Activated T-cell treated with anti-CD3 and anti-CD28 coated beads, Interleukin-2, amount 50 U/mL, for 72 hours (primary cell): ENCODE results near the gene SPAG17. TPM values are rescaled to one million over a fixed set of nuclear protein-coding genes. Genes with fewer than 3 reads are reported as not detected.
"Not testable (repeated sequence)": the region's sequence is repeated elsewhere in the genome, so short reads cannot be mapped to it uniquely, and the experiment has no call there.

Source experiments
- ATAC-seq, 2 donors: fragments of 150-1000 bp; cut with Tn5 transposase; replicated peaks in 1 of 2; 2 replicates each; pipeline ENCODE4 v1.10.0; 2021; ENCODE audit warnings: moderate library complexity in 2 of 2, mild to moderate bottlenecking in 1 of 2
- DNase-seq, 2 donors: peaks; one replicate each; pipeline ENCODE4 v3.0.0; 2021 to 2022; ENCODE audit warnings: mixed read lengths in 1 of 2
- H3K27ac Mint-ChIP-seq: one replicate; pipeline ENCODE4 v1.8.0; 2022; ENCODE audit warnings: mild to moderate bottlenecking, moderate library complexity, mixed read lengths
- H3K27me3 Mint-ChIP-seq: one replicate; pipeline ENCODE4 v1.8.0; 2022; ENCODE audit warnings: low read depth, mixed read lengths
- H3K36me3 Mint-ChIP-seq, 2 donors: one replicate each; pipeline ENCODE4 v1.8.0; 2022; ENCODE audit warnings: mixed read lengths in 2 of 2, mild to moderate bottlenecking in 1 of 2; ENCODE audit not compliant: insufficient read depth in 2 of 2
- H3K4me1 Mint-ChIP-seq: one replicate; pipeline ENCODE4 v1.8.0; 2022; ENCODE audit warnings: low read depth, mixed read lengths
- H3K4me3 Mint-ChIP-seq, 2 donors: one replicate each; pipeline ENCODE4 v1.8.0; 2022; ENCODE audit warnings: mild to moderate bottlenecking in 2 of 2, mixed read lengths in 2 of 2, moderate library complexity in 2 of 2
- H3K9me3 Mint-ChIP-seq, 2 donors: one replicate each; pipeline ENCODE4 v1.8.0; 2022; ENCODE audit warnings: mixed read lengths in 2 of 2
- total RNA-seq, 2 donors: library from RNA; stranded (reverse); gene quantifications; one replicate each; pipeline ENCODE4 v1.2.3, GENCODE V29; 2022

The SPAG17 gene
- total RNA-seq, 2 donors from 2014 or later: not detected

DNA sequence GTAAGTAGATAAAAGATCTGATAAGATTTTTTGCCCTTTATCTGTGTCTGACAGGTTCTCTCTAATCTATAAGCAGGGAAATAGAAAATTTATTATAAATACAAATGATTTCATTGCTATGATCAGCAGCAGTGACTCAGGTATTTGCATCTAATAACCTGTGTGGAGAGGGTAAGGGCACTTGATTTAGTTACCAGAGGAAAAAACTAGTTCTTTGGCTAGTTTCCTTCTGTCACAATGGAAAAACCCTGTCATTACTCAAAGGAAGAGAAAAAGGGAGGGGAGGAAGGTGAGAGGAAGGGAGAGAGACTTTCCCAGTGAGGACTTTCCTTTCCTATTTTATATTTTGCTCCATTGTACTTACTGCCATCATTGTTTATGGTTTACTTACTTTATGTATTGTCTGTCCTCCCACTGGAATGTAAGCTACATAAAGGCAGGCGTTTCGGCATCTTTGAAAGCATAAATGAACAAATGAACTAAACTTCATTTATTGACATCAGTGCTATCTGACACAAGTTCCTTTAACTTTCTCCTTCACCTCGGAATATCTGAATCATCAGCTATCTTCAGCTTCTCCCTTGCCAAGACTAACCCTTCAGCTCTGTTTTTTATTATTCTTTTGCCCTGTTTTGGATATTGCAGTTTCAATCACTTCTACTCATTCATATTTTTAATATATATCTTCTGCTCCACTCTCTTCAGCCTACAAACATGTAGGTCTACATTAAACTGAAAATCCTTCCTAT lies 220.6 kb downstream of the SPAG17 start:
- Mint-ChIP-seq H3K36me3 (peaks cover 3% of the 10 kb centered on the region in 2 donors), H3K27me3 (no peaks in the 10 kb centered on the region), H3K27ac (no peak overlapping the region), H3K4me1 (peaks cover 7% of the 10 kb centered on the region), H3K4me3 (no peak overlapping the region), H3K9me3 (no peaks in the 10 kb centered on the region)
- DNase-seq (no peak), ATAC-seq (no peak)

GRCh38 chr1:117959364-117959763 lies 225.7 kb downstream of the SPAG17 start:
- peaks cover 6% of the 10 kb centered on the region for H3K4me1 Mint-ChIP-seq
- H3K4me3 Mint-ChIP-seq: no peak overlapping the region
- H3K36me3 Mint-ChIP-seq: peaks cover 5 to 19% of the 10 kb centered on the region in 2 donors
- no peak for DNase-seq
- no peaks in the 10 kb centered on the region for H3K9me3 Mint-ChIP-seq
- H3K27me3 Mint-ChIP-seq: no peaks in the 10 kb centered on the region
- H3K27ac Mint-ChIP-seq: no peak overlapping the region
- no peak for ATAC-seq

GRCh38 chr1:117952386-117952785 lies 232.6 kb downstream of the SPAG17 start:
- H3K4me1 Mint-ChIP-seq: no peaks in the 10 kb centered on the region
- H3K27ac Mint-ChIP-seq: no peak overlapping the region
- peaks cover 4 to 32% of the 10 kb centered on the region in 2 donors for H3K36me3 Mint-ChIP-seq
- DNase-seq (no peak), ATAC-seq (no peak)
- no peak overlapping the region for H3K4me3 Mint-ChIP-seq
- no peaks in the 10 kb centered on the region for H3K9me3 Mint-ChIP-seq
- no peaks in the 10 kb centered on the region for H3K27me3 Mint-ChIP-seq

DNA sequence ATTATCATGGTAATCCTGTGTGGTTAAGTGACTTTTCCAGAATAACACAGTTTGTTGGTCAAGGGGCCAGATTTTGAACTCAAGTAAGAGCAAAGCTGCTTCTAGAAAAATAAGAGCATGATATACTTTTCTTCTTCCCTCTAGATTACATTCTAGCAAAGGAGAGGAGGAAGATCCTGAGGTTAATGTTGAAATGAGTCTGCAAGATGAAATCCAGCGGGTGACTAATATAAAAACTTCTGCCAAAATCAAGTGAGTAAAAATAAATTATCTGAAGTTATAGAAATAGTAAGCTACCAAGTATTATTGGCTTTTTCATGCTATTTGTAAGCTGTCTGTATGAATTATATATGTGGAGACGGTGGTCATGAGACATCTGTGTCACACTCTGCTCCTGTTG lies 242.7 kb downstream of the SPAG17 start:
- H3K27ac Mint-ChIP-seq: no peak overlapping the region

DNA sequence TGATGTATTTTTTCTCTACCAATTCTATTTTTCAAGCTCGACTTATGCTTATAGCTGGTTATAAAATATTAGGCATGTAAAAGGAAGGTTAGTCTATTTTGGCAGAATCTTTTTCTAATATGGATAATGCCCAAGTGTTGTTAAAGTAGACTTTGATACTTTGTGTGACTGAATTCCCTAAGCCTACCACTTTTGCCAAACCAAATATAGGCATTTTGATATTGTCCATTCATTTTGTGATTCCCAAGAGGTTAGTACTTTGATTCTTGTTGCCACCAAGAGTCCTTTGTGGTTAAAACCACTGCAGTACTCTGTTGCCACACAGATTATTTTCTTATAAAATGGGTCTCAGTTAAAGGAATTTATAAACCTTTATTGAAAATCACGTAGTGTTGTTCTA lies 251.3 kb downstream of the SPAG17 start:
- Mint-ChIP-seq H3K36me3 (peaks cover 6 to 25% of the 10 kb centered on the region in 2 donors), H3K27ac (no peak overlapping the region), H3K4me3 (no peak overlapping the region), H3K4me1 (peaks cover 40% of the 10 kb centered on the region), H3K27me3 (no peaks in the 10 kb centered on the region), H3K9me3 (no peaks in the 10 kb centered on the region)
- no peak for ATAC-seq
- DNase-seq: no peak

More for the DNA sequence above, 242.7 kb downstream of the SPAG17 start:
- peaks cover 9 to 36% of the 10 kb centered on the region in 2 donors for H3K36me3 Mint-ChIP-seq
- H3K9me3 Mint-ChIP-seq: no peaks in the 10 kb centered on the region
- ATAC-seq: no peak
- H3K4me1 Mint-ChIP-seq: no peaks in the 10 kb centered on the region
- H3K27me3 Mint-ChIP-seq: no peaks in the 10 kb centered on the region
- no peak for DNase-seq
- H3K4me3 Mint-ChIP-seq: no peak overlapping the region

DNA sequence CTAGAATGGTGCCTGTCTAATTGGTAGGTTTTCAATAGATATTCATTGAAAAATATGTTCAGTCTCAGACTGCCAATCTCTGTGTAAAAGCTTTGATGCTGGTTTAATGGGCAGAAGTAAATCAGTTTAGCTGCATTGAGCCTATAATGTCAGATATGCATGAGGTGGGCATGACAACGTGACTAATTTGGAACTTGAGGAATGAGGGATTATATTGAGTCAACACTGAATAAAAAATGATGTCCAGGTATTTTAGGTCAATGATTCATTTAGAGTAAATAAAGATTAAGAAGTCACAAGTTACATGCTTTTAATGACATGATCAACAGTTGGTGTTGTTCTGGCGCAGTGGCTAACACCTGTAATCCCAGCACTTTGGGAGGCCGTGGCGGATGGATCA lies 252.5 kb downstream of the SPAG17 start:
- no peak for DNase-seq
- Mint-ChIP-seq H3K9me3 (no peaks in the 10 kb centered on the region), H3K4me3 (no peak overlapping the region), H3K27me3 (no peaks in the 10 kb centered on the region), H3K4me1 (peaks cover 46% of the 10 kb centered on the region), H3K27ac (no peak overlapping the region), H3K36me3 (peaks cover 6 to 21% of the 10 kb centered on the region in 2 donors)
- no peak for ATAC-seq

- DNase-seq (no peak), ATAC-seq (no peak)
- no peaks in the 10 kb centered on the region for H3K9me3 Mint-ChIP-seq
- peaks cover 63% of the 10 kb centered on the region for H3K4me1 Mint-ChIP-seq
- peak overlapping the region; percentile 84 for H3K27ac Mint-ChIP-seq
- peaks cover 6 to 15% of the 10 kb centered on the region in 2 donors for H3K36me3 Mint-ChIP-seq
- no peaks in the 10 kb centered on the region for H3K27me3 Mint-ChIP-seq
- peak overlapping the region; percentile 97 to 99 for H3K4me3 Mint-ChIP-seq
These were observed 254.5 kb downstream of the SPAG17 start for GRCh38 chr1:117930484-117930883.

GRCh38 chr1:117930173-117930447 lies 254.9 kb downstream of the SPAG17 start:
- Mint-ChIP-seq H3K4me1 (peaks cover 63% of the 10 kb centered on the region), H3K36me3 (peaks cover 6 to 15% of the 10 kb centered on the region in 2 donors), H3K4me3 (peak overlapping the region; percentile 97 to 99), H3K27ac (peak overlapping the region; percentile 84), H3K9me3 (no peaks in the 10 kb centered on the region), H3K27me3 (no peaks in the 10 kb centered on the region)
- DNase-seq: peak in 1 of 2 donors; percentile 1
- no peak for ATAC-seq

DNA sequence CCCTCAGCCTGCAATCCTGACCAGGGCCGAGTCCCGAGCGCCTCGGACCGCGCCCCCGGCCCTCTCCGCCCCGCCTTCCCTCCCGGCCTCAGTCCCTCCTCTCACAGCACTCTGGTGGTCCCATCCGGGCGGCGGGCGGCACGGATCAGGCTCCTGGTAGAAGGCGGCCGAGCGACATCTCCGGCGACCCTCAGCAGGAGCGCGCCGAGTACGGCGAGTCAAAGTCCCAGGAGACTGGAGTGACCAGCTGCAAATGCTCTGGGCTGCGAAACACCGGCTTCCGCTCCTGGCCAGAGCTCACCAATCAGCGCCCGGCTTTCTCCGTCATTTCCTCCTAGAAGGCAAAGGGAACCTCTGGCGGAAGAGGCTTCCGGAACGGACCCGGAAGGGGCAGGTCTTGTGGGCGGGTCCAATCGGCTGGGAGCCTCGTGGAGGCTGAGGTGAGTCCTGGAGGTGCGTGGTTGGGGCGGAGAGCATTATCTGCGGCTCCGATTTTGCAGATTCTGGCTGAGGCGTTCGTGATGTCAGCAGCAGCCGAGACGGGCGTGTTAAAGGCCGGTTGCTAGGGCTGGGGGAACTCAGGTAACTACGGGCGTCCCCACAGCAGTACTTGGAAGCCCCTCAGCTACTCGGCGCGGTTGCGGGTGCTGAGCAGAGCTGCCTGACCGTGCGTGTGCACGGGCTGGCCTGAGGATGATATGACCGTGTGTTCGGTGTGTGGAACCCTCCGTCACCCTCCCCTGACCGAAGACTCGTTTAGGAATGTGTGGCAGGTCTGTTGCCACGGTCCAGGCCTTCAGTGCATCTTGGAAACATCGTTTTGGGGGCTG lies 255.5 kb downstream of the SPAG17 start, which contains the start of the genes GDAP2 and WDR3:
Gene GDAP2 (minus strand): TSS at position 279 of the 830 bp plus-strand sequence. CDS start 9,264 bp downstream, outside the sequence.
Gene WDR3 (plus strand): TSS at position 397 of the 830 bp plus-strand sequence. CDS start 3,581 bp downstream, outside the sequence.
- Mint-ChIP-seq H3K27me3 (no peaks in the 10 kb centered on the region), H3K9me3 (no peaks in the 10 kb centered on the region), H3K36me3 (peaks cover 5 to 15% of the 10 kb centered on the region in 2 donors), H3K4me1 (peaks cover 63% of the 10 kb centered on the region), H3K4me3 (peak within 1 kb of the TSS; percentile 97 to 99), H3K27ac (peak within 1 kb of the TSS; percentile 89)
- DNase-seq: peak; percentile 97 to 98
- peak; percentile 95 to 98 for ATAC-seq

DNA sequence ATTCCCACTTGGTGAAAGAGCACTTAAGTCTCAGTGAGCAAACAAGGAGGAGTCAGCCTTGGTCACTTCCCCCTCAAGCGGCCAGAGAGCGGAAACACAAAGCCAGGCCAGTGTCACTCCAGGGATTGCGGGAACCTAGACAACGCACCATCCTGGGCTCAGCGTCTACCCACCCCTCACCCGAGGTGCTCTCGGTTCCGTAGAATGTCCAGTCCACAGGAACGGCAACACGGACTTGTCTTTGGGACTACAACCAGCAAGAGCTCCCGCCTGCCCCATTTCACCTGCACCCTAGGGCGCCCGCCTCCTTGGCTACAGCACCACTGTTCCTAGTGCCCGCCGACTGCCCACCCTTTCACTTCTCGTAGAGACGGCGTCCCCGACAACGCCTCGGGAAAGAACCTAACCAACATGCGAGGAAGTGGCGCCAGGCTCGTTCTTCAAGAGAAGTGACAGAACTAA lies 256.1 kb downstream of the SPAG17 start:
- peaks cover 63% of the 10 kb centered on the region for H3K4me1 Mint-ChIP-seq

DNA sequence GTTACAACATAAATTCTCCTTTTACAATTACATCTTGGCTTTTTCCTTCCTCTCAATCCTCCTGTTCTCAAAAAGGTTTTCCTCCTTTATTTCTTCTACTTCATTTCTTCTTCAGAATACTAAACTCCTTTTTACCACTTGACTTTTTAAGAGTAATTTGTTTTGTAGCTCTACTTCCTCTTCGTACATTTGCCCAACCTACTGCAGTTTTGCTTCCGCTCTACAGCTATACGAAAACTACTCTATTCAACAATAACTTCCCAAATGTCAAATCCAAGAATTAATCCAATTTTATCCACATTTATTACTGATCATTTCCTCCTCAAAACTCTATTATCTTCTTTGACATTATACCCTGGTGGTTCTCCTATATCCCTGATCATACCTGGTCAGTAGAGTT lies 259.0 kb downstream of the SPAG17 start:
- no peaks in the 10 kb centered on the region for H3K9me3 Mint-ChIP-seq
- peaks cover 3 to 9% of the 10 kb centered on the region in 2 donors for H3K36me3 Mint-ChIP-seq
- no peaks in the 10 kb centered on the region for H3K27me3 Mint-ChIP-seq
- H3K4me1 Mint-ChIP-seq: peaks cover 39% of the 10 kb centered on the region
- H3K4me3 Mint-ChIP-seq: no peak overlapping the region
- no peak for DNase-seq
- ATAC-seq: no peak
- peak overlapping the region; percentile 23 for H3K27ac Mint-ChIP-seq

More for the DNA sequence above, 256.1 kb downstream of the SPAG17 start:
- peak; percentile 35 to 50 for DNase-seq
- ATAC-seq: peak; percentile 38 to 45
- no peaks in the 10 kb centered on the region for H3K27me3 Mint-ChIP-seq
- peak overlapping the region; percentile 89 for H3K27ac Mint-ChIP-seq
- H3K4me3 Mint-ChIP-seq: peak overlapping the region; percentile 97 to 99
- H3K36me3 Mint-ChIP-seq: peaks cover 5 to 12% of the 10 kb centered on the region in 2 donors
- no peaks in the 10 kb centered on the region for H3K9me3 Mint-ChIP-seq

GRCh38 chr1:117922717-117923116 lies 262.3 kb downstream of the SPAG17 start:
- not testable (repeated sequence) for ATAC-seq, H3K36me3 Mint-ChIP-seq, H3K27ac Mint-ChIP-seq, H3K9me3 Mint-ChIP-seq, DNase-seq, H3K27me3 Mint-ChIP-seq, H3K4me3 Mint-ChIP-seq
- H3K4me1 Mint-ChIP-seq: peaks cover 18% of the 10 kb centered on the region

DNA sequence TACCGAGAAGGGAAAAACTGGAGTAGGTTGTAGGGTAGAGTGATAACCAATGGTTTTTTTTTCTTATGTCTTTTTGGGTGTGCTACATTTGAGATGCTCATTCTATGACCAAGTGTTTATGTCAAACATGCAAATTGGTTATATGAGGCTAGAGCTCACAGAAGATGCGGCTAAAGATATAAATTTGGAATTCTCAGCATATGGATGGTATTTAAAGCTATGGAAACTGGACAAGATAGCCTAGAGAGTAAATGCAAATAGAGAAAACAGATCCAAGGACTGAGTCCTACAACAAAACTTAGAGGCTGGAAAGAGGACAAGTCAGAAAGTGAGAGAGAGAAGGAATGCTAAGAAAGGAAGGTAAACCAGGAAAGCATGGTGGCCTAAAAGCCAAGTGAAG lies 263.0 kb downstream of the SPAG17 start:
- Mint-ChIP-seq H3K36me3 (peaks cover 0 to 2% of the 10 kb centered on the region in 2 donors), H3K27me3 (no peaks in the 10 kb centered on the region), H3K27ac (no peak overlapping the region), H3K9me3 (no peaks in the 10 kb centered on the region), H3K4me3 (no peak overlapping the region), H3K4me1 (peaks cover 12% of the 10 kb centered on the region)
- DNase-seq (no peak), ATAC-seq (no peak)
